ENCODE measurements around the gene FUNDC2. TPM values are rescaled to one million over a fixed set of nuclear protein-coding genes. Genes with fewer than 3 reads are reported as not detected.

The FUNDC2 gene
- total RNA-seq, 6 donors from 2014 or later, result 18.3 to 93.9 (median 50.2) TPM

DNA sequence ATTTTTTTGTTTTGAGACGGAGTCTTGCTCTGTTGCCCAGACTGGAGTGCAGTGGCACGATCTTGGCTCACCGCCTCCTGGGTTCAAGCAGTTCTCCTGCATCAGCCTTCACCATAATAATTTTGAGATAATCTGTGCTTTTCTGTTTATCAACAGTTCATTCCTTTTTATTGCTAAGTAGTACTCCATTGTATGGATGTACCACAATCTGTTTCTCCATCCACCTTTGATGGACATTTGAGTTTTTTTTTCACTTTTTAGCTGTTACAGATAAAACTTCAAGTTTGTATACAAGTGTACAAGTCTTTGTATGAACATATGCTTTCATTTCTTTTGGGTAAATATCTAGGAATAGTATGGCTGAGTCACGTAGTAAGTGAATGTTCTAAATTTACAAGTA lies 9.0 kb downstream of the FUNDC2 start:
- peaks cover 0 to 15% (median 0%) of the 10 kb centered on the region in 4 donors for H3K36me3 ChIP-seq
- DNase-seq (no peak), ATAC-seq (ENCODE audit: low FRiP score in 2 of 2) (no peak)
- no peaks in the 10 kb centered on the region for H3K4me1 ChIP-seq
- H3K4me3 ChIP-seq, result no peak overlapping the region
- H3K27me3 ChIP-seq, result no peaks in the 10 kb centered on the region
- H3K9me3 ChIP-seq, result no peaks in the 10 kb centered on the region
- no peak for TF ChIP-seq POLR2AphosphoS5 (IDR thresholded peaks at IDR 0.05)
- no peak for TF ChIP-seq EP300 (IDR thresholded peaks at IDR 0.05)
- TF ChIP-seq CTCF (IDR thresholded peaks at IDR 0.05), result no peak
- TF ChIP-seq POLR2A (IDR thresholded peaks at IDR 0.05), result no peak
- H3K27ac ChIP-seq, result no peak overlapping the region
- WGBS, 2 donors, result 94 to 98% methylated on average over 4 of the region's 4 CpGs

- no peak for ATAC-seq (ENCODE audit: low FRiP score in 2 of 2)
Observed at GRCh38 chrX:155046129-155046810, 19.6 kb downstream of the FUNDC2 start.

DNA sequence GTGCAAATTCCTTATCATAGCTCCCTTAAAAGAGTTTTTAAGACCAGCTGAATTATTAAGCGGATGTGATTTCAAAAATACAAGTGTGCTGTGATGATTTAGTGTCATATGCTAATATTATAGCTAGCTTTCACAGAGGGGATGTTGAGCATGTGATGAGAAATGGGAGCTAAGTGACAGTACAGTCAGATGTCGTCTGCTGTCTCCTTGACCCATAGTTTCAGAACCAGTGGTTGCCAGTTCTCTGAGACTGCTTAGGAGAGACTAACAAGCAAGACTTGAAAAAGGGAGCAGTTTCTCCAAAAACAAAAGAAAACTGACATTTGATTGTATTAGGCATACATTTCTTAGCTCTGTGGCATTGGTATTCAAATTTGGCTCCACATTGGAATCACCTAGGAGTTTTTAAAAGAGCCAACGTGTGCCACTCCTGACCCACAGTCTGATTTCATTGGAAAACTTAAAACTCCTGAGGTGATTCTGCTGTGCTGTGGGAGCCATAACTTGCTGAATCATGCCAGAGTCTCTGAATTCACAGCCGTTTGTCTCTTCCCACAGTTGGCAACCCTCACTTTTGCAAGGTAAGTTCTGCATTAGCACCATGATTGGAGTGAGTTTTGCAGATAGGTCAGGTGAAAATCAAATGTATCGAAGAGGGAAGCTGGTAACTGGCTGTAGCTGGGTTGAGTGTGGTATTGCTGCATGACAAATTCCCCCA lies 20.3 kb downstream of the FUNDC2 start:
- no peaks in the 10 kb centered on the region for H3K27me3 ChIP-seq
- no peak overlapping the region for H3K4me3 ChIP-seq
- DNase-seq (no peak), ATAC-seq (ENCODE audit: low FRiP score in 2 of 2) (no peak)
- H3K36me3 ChIP-seq, result peaks cover 0 to 6% (median 2%) of the 10 kb centered on the region in 4 donors
- TF ChIP-seq POLR2AphosphoS5 (IDR thresholded peaks at IDR 0.05) (no peak), CTCF (IDR thresholded peaks at IDR 0.05) (no peak), POLR2A (IDR thresholded peaks at IDR 0.05) (no peak), EP300 (IDR thresholded peaks at IDR 0.05) (no peak)
- no peak overlapping the region for H3K27ac ChIP-seq
- H3K9me3 ChIP-seq, result no peaks in the 10 kb centered on the region
- 63 to 98% methylated on average over 5 of the region's 5 CpGs for WGBS, 2 donors
- H3K4me1 ChIP-seq, result peaks cover 0 to 2% (median 0%) of the 10 kb centered on the region in 4 donors

More at GRCh38 chrX:155046129-155046810, 19.6 kb downstream of the FUNDC2 start:
- 69 to 90% methylated on average over 6 of the region's 6 CpGs for WGBS, 2 donors
- TF ChIP-seq POLR2A (IDR thresholded peaks at IDR 0.05) (no peak), EP300 (IDR thresholded peaks at IDR 0.05) (no peak), POLR2AphosphoS5 (IDR thresholded peaks at IDR 0.05) (no peak), CTCF (IDR thresholded peaks at IDR 0.05) (no peak)
- no peaks in the 10 kb centered on the region for H3K9me3 ChIP-seq
- H3K27me3 ChIP-seq, result no peaks in the 10 kb centered on the region
- H3K27ac ChIP-seq, result no peak overlapping the region
- peaks cover 0 to 4% (median 2%) of the 10 kb centered on the region in 4 donors for H3K36me3 ChIP-seq
- H3K4me3 ChIP-seq, result no peak overlapping the region
- DNase-seq, result no peak
- peaks cover 0 to 2% (median 0%) of the 10 kb centered on the region in 4 donors for H3K4me1 ChIP-seq

DNA sequence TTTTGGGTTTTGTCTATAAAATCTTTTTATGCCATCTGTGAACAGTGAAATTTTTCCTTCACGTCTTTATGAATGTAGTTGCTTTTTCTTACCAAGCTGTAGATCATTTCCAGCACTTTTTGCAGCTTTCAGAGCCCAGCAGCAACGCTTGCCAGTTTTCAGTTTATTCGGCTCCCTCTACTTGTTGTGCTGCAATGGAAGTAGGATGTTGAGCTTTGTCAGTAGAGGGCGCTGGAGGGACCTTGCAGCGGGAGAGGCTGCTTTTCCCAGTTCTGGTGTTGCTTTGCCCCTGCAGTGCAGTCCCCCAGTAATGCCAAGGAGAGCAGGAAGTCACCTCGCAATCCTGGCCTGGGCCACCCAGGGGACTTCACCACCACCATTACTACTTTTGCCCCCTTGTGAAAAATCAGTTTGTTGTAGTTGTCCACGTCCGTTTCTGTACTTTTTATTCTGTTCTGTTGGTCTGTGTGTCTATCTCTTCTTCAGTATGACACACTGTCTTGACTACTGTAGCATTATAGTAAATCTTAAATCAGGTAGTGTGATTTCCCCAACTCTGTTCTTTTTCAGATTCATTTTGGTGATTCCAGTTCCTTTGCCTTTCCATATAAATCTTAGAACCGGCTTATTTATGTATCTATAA lies 22.5 kb downstream of the FUNDC2 start:
- ATAC-seq (ENCODE audit: low FRiP score in 2 of 2) (peak in 1 of 2 donors; percentile 39), DNase-seq (peak in 1 of 2 donors; percentile 38)
- H3K27me3 ChIP-seq, result no peaks in the 10 kb centered on the region
- H3K36me3 ChIP-seq, result peaks cover 0 to 15% (median 2%) of the 10 kb centered on the region in 4 donors
- WGBS, 2 donors, result 43 to 58% methylated on average over 7 to 9 of the region's 9 CpGs
- H3K9me3 ChIP-seq, result no peaks in the 10 kb centered on the region
- TF ChIP-seq CTCF (IDR thresholded peaks at IDR 0.05), result peak in 3 of 6 experiments; percentile 37 to 40 (median 38)
- no peak for TF ChIP-seq POLR2AphosphoS5 (IDR thresholded peaks at IDR 0.05)
- H3K4me3 ChIP-seq, result no peak overlapping the region
- H3K27ac ChIP-seq, result no peak overlapping the region
- H3K4me1 ChIP-seq, result peaks cover 0 to 2% (median 0%) of the 10 kb centered on the region in 4 donors
